ENCODE results near the gene UBLCP1. TPM values are rescaled to one million over a fixed set of nuclear protein-coding genes. Genes with fewer than 3 reads are reported as not detected.

The UBLCP1 gene
- polyA plus RNA-seq, 1 donor from 2014 or later, result 42.5 TPM

DNA sequence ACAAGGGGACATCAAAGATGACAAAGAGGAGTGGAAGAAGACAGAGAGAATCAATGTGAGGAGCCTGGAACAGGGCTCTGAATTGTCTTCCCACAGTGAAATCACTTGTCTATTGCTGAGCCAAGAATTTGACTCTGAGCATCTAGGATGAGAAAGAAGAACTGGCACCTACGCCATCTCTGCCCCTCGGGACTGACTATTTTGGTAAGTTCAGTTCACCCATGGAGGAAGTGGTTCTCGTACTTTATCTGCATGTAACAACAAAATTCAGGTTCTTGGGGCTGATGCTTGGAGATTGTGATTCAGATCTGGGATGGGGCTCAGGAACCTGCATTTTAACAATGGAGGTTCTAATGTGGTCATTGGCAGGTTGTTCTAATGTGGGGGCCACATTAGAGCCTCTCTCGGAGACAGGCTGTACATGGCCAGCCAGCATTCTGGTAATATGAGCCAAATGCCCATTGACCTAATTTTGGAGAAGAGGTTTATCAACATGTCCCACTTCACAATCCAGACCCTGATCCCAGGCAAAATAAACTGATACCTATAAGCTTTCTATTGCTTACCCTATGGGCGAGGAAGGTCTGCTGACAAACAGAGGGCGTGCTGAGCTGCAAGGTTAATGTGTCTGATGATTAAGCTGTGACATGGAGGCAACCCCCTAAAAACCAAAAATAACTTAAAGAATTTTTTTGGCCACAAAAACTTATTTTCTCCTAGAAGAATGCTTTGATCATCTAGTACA lies 69.9 kb downstream of the UBLCP1 start:
- Histone ChIP-seq H3K9me2 (ENCODE audit: insufficient read depth, low read length) (no peaks in the 10 kb centered on the region), H3K79me2 (replicated peaks; ENCODE audit: insufficient read depth, low read length) (no peaks in the 10 kb centered on the region), H3K4me3 (ENCODE audit: low read length) (no peak overlapping the region), H2AFZ (ENCODE audit: low read depth, low read length) (no peak overlapping the region), H3K27me3 (ENCODE audit: insufficient read depth, low read depth, low read length) (peaks cover 5% of the 10 kb centered on the region), H3F3A (ENCODE audit: insufficient read depth, low read length, poor library complexity, severe bottlenecking) (no peaks in the 10 kb centered on the region), H3K4me2 (ENCODE audit: low read length) (no peak overlapping the region), H3K36me3 (ENCODE audit: insufficient read depth, low read length) (no peaks in the 10 kb centered on the region), H3K9ac (ENCODE audit: low read length) (no peak overlapping the region), H4K20me1 (ENCODE audit: insufficient read depth) (no peaks in the 10 kb centered on the region), H3K9me3 (ENCODE audit: low read length) (no peaks in the 10 kb centered on the region), H3K27ac (ENCODE audit: low read length) (no peak overlapping the region)
- TF ChIP-seq RAD21 (conservative IDR thresholded peaks at IDR 0.05) (no peak), TAF1 (IDR thresholded peaks at IDR 0.05; ENCODE audit: low read depth) (no peak), MXI1 (conservative IDR thresholded peaks at IDR 0.05; ENCODE audit: poor library complexity, severe bottlenecking) (no peak), EZH2 (IDR thresholded peaks at IDR 0.05; ENCODE audit: borderline replicate concordance, insufficient read depth, low read length, poor library complexity, severe bottlenecking) (no peak), EP300 (conservative IDR thresholded peaks at IDR 0.05; ENCODE audit: poor library complexity, severe bottlenecking) (no peak), REST (IDR thresholded peaks at IDR 0.05; ENCODE audit: borderline replicate concordance) (no peak), SMC3 (conservative IDR thresholded peaks at IDR 0.05; ENCODE audit: poor library complexity) (no peak)
- TF ChIP-seq, protein P1, sequence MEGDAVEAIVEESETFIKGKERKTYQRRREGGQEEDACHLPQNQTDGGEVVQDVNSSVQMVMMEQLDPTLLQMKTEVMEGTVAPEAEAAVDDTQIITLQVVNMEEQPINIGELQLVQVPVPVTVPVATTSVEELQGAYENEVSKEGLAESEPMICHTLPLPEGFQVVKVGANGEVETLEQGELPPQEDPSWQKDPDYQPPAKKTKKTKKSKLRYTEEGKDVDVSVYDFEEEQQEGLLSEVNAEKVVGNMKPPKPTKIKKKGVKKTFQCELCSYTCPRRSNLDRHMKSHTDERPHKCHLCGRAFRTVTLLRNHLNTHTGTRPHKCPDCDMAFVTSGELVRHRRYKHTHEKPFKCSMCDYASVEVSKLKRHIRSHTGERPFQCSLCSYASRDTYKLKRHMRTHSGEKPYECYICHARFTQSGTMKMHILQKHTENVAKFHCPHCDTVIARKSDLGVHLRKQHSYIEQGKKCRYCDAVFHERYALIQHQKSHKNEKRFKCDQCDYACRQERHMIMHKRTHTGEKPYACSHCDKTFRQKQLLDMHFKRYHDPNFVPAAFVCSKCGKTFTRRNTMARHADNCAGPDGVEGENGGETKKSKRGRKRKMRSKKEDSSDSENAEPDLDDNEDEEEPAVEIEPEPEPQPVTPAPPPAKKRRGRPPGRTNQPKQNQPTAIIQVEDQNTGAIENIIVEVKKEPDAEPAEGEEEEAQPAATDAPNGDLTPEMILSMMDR (IDR thresholded peaks at IDR 0.05; ENCODE audit: poor library complexity, severe bottlenecking), result no peak

DNA sequence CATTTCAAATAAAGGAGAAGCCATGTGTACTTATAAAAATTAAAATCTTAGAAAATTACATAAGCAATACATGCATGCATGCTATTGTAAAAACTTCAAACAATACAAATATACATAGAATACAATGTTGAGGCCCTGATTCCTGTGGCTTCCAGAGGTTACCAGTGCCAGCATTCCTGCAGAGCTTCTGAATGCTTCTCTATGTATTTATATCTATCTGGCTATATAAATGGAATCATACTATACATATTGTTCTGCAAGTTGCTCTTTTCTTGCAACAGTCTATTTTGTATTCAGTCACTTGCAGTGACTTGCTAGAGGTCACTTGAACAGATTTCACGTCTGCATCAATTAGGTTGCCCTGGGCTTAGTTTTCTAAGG lies 70.4 kb downstream of the UBLCP1 start:
- no peak overlapping the region for H3K27ac ChIP-seq (ENCODE audit: low read length)
- H3K4me2 ChIP-seq (ENCODE audit: low read length), result no peak overlapping the region
- TF ChIP-seq MXI1 (conservative IDR thresholded peaks at IDR 0.05; ENCODE audit: poor library complexity, severe bottlenecking), result no peak
- no peak for TF ChIP-seq TAF1 (IDR thresholded peaks at IDR 0.05; ENCODE audit: low read depth)
- no peak for TF ChIP-seq EZH2 (IDR thresholded peaks at IDR 0.05; ENCODE audit: borderline replicate concordance, insufficient read depth, low read length, poor library complexity, severe bottlenecking)
- no peak for TF ChIP-seq POLR2AphosphoS5 (IDR thresholded peaks at IDR 0.05)
- TF ChIP-seq EP300 (conservative IDR thresholded peaks at IDR 0.05; ENCODE audit: poor library complexity, severe bottlenecking), result no peak
- TF ChIP-seq, protein P1 (IDR thresholded peaks at IDR 0.05; ENCODE audit: poor library complexity, severe bottlenecking), result no peak
- TF ChIP-seq SMC3 (conservative IDR thresholded peaks at IDR 0.05; ENCODE audit: poor library complexity), result no peak
- no peak for TF ChIP-seq RAD21 (conservative IDR thresholded peaks at IDR 0.05)
- no peak for TF ChIP-seq REST (IDR thresholded peaks at IDR 0.05; ENCODE audit: borderline replicate concordance)
- H2AFZ ChIP-seq (ENCODE audit: low read depth, low read length), result no peak overlapping the region
- H3K9me2 ChIP-seq (ENCODE audit: insufficient read depth, low read length), result no peaks in the 10 kb centered on the region
- H3K9me3 ChIP-seq (ENCODE audit: low read length), result no peaks in the 10 kb centered on the region
- H3K79me2 ChIP-seq (replicated peaks; ENCODE audit: insufficient read depth, low read length), result no peaks in the 10 kb centered on the region
- no peaks in the 10 kb centered on the region for H4K20me1 ChIP-seq (ENCODE audit: insufficient read depth)
- no peak overlapping the region for H3K4me3 ChIP-seq (ENCODE audit: low read length)
- H3K9ac ChIP-seq (ENCODE audit: low read length), result no peak overlapping the region
- no peaks in the 10 kb centered on the region for H3F3A ChIP-seq (ENCODE audit: insufficient read depth, low read length, poor library complexity, severe bottlenecking)
- peaks cover 5% of the 10 kb centered on the region for H3K27me3 ChIP-seq (ENCODE audit: insufficient read depth, low read depth, low read length)
- H3K36me3 ChIP-seq (ENCODE audit: insufficient read depth, low read length), result no peaks in the 10 kb centered on the region
